Trophoblast cell (in vitro differentiated cells and primary cell): ENCODE measurements around the gene CLEC1B.
A peak's percentile ranks its signal among the peaks of the same experiment; 100 is the strongest.

Experiments used
- DNase-seq, 2 donors: peaks; one replicate each; pipeline ENCODE4 v3.0.0-alpha.2; 2016
- H2AFZ ChIP-seq: 2 replicates; pipeline ENCODE4 v1.6.1; 2013; ENCODE audit warnings: low read length, moderate library complexity, mild to moderate bottlenecking; ENCODE audit not compliant: insufficient read depth, poor library complexity
- H2AK5ac ChIP-seq: 2 replicates; pipeline ENCODE4 v1.6.1; 2013; ENCODE audit warnings: mild to moderate bottlenecking, low read length
- H2BK120ac ChIP-seq: 2 replicates; pipeline ENCODE4 v1.6.1; 2013; ENCODE audit warnings: low read length, mild to moderate bottlenecking, moderate library complexity; ENCODE audit not compliant: insufficient read depth, poor library complexity
- H2BK12ac ChIP-seq: 2 replicates; pipeline ENCODE4 v1.6.1; 2013; ENCODE audit warnings: mild to moderate bottlenecking, low read length, moderate library complexity
- H2BK5ac ChIP-seq: 2 replicates; pipeline ENCODE4 v1.6.1; 2013; ENCODE audit warnings: low read length, low read depth, moderate library complexity, mild to moderate bottlenecking; ENCODE audit not compliant: poor library complexity
- H3K14ac ChIP-seq: 2 replicates; pipeline ENCODE4 v1.6.1; 2013; ENCODE audit warnings: mild to moderate bottlenecking, low read length
- H3K18ac ChIP-seq: 2 replicates; pipeline ENCODE4 v1.6.1; 2013; ENCODE audit warnings: mild to moderate bottlenecking, low read length
- H3K23ac ChIP-seq: 2 replicates; pipeline ENCODE4 v1.6.1; 2013; ENCODE audit warnings: low read length
- H3K27ac ChIP-seq: 2 replicates; pipeline ENCODE4 v1.5.1; 2013; ENCODE audit warnings: low read depth, mild to moderate bottlenecking, inconsistent platforms, low read length, moderate library complexity
- H3K27me3 ChIP-seq: 2 replicates; pipeline ENCODE4 v1.6.1; 2013; ENCODE audit warnings: inconsistent platforms, mild to moderate bottlenecking, low read length, moderate library complexity; ENCODE audit not compliant: insufficient read depth
- H3K36me3 ChIP-seq, 2 experiments: 1 replicate in 1 of 2; 2 replicates in 1 of 2; pipeline ENCODE4 v1.6.1; 2013; ENCODE audit warnings: low read length in 2 of 2, mild to moderate bottlenecking in 2 of 2, moderate library complexity in 1 of 2; ENCODE audit not compliant: insufficient read depth in 2 of 2, control insufficient read depth in 1 of 2
- H3K4ac ChIP-seq: 2 replicates; pipeline ENCODE4 v1.6.1; 2013; ENCODE audit warnings: low read depth, mild to moderate bottlenecking, low read length, moderate library complexity
- H3K4me1 ChIP-seq, 2 experiments: 1 replicate in 1 of 2; 2 replicates in 1 of 2; pipeline ENCODE4 v1.6.1; 2013; ENCODE audit warnings: low read length in 2 of 2, mild to moderate bottlenecking in 2 of 2, moderate library complexity in 1 of 2; ENCODE audit not compliant: insufficient read depth in 2 of 2, control insufficient read depth in 1 of 2
- H3K4me2 ChIP-seq: 2 replicates; pipeline ENCODE4 v1.6.1; 2013; ENCODE audit warnings: inconsistent platforms, mild to moderate bottlenecking, low read length, moderate library complexity
- H3K4me3 ChIP-seq: 2 replicates; pipeline ENCODE4 v1.5.1; 2013; ENCODE audit warnings: mild to moderate bottlenecking, low read depth, low read length, inconsistent platforms
- H3K79me1 ChIP-seq: one replicate; pipeline ENCODE4 v1.6.1; 2013; ENCODE audit warnings: low read length
- H3K79me2 ChIP-seq: 2 replicates; pipeline ENCODE4 v1.6.1; 2013; ENCODE audit warnings: low read length, mild to moderate bottlenecking; ENCODE audit not compliant: control insufficient read depth, insufficient read depth, poor library complexity
- H3K9ac ChIP-seq: 2 replicates; pipeline ENCODE4 v1.6.1; 2013; ENCODE audit warnings: mild to moderate bottlenecking, low read length
- H3K9me3 ChIP-seq: 2 replicates; pipeline ENCODE4 v1.6.1; 2013; ENCODE audit warnings: low read depth, mild to moderate bottlenecking, control low read depth, inconsistent platforms, low read length; ENCODE audit not compliant: insufficient read depth
- H4K12ac ChIP-seq: 2 replicates; pipeline ENCODE4 v1.6.1; 2013; ENCODE audit warnings: low read depth, mild to moderate bottlenecking, low read length, moderate library complexity
- H4K8ac ChIP-seq: 2 replicates; pipeline ENCODE4 v1.6.1; 2013; ENCODE audit warnings: low read depth, mild to moderate bottlenecking, low read length, moderate library complexity
- H4K91ac ChIP-seq: one replicate; pipeline ENCODE4 v1.6.1; 2013; ENCODE audit warnings: low read depth, mild to moderate bottlenecking, low read length, moderate library complexity
- whole genome bisulfite sequencing: extraction: QIAGEN DNeasy Blood & Tissue Kit; methylation state at CpG from one replicate; pipeline ENCODE4 v1.1.7; 2013; ENCODE audit warnings: missing lambda C conversion rate; ENCODE audit not compliant: insufficient read length, insufficient coverage; ENCODE audit errors: extremely low coverage; 5-methylcytosine and 5-hydroxymethylcytosine counted together

The CLEC1B gene

DNA sequence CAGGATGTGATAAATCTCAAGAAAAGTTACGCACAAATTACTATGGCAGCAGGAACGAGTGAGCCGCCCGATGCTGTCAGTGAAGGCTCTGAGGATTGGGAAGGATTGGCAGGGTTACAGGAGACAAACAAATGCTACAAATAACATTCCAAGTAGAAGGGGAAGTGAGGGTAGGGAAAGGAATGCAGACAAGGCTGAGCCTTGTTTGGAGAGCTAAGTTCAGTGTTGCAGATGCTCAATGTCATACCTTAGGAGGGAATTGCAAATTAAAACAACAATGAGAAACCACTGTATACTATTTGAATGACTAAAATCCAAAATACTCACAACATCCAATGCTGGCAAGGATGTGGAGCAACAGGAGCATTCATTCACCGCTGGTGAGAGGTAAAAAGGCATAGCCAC lies 32.9 kb upstream of the CLEC1B start:
- H3K36me3 ChIP-seq, result peaks cover 0 to 2% of the 10 kb centered on the region in 2 experiments
- H3K79me1 ChIP-seq, result no peaks in the 10 kb centered on the region
- no peak overlapping the region for H3K18ac ChIP-seq
- H3K9me3 ChIP-seq, result no peaks in the 10 kb centered on the region
- no CpG with 5 or more reads among the region's 5 CpGs for WGBS
- H3K4me2 ChIP-seq, result no peak overlapping the region
- H4K8ac ChIP-seq, result no peak overlapping the region
- H2AK5ac ChIP-seq, result no peak overlapping the region
- H4K91ac ChIP-seq, result no peak overlapping the region
- peak; percentile 93 to 96 for DNase-seq
- no peaks in the 10 kb centered on the region for H3K4me1 ChIP-seq
- H3K27ac ChIP-seq, result no peak overlapping the region
- H3K27me3 ChIP-seq, result no peaks in the 10 kb centered on the region
- H3K9ac ChIP-seq, result no peak overlapping the region
- H4K12ac ChIP-seq, result no peak overlapping the region
- H3K4me3 ChIP-seq, result no peak overlapping the region
- H2BK120ac ChIP-seq, result no peak overlapping the region
- H3K23ac ChIP-seq, result no peak overlapping the region
- no peak overlapping the region for H2AFZ ChIP-seq
- no peak overlapping the region for H3K4ac ChIP-seq
- H3K14ac ChIP-seq, result no peak overlapping the region
- no peak overlapping the region for H2BK5ac ChIP-seq
- H3K79me2 ChIP-seq, result no peaks in the 10 kb centered on the region
- no peak overlapping the region for H2BK12ac ChIP-seq

DNA sequence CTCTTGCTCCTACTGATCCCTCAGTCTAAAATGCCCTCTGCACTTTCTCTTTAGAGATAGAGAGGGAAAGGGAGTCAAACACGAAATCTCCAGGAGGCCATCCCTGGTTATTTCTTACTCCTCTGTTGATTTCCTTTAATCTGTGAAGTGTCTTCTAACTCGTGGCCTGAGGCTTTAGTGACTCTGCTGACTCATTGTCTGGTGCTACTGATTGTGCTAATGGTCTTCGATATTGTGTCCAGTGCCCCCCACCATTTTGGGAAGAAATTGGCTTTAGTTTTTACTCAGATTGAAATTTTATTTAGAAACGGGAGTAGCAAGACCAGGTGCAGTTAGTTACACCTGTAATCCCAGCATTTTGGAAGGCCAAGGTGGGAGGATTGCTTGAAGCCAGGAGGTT lies 32.4 kb upstream of the CLEC1B start:
- no peak overlapping the region for H3K18ac ChIP-seq
- no peak overlapping the region for H2BK120ac ChIP-seq
- H4K12ac ChIP-seq, result no peak overlapping the region
- no peaks in the 10 kb centered on the region for H3K79me1 ChIP-seq
- H2BK5ac ChIP-seq, result no peak overlapping the region
- H3K9ac ChIP-seq, result no peak overlapping the region
- peaks cover 0 to 2% of the 10 kb centered on the region in 2 experiments for H3K36me3 ChIP-seq
- peak; percentile 66 to 84 for DNase-seq
- no peaks in the 10 kb centered on the region for H3K9me3 ChIP-seq
- H2AK5ac ChIP-seq, result no peak overlapping the region
- H2BK12ac ChIP-seq, result no peak overlapping the region
- H2AFZ ChIP-seq, result no peak overlapping the region
- H3K27me3 ChIP-seq, result no peaks in the 10 kb centered on the region
- no peak overlapping the region for H4K8ac ChIP-seq
- no peak overlapping the region for H3K4me2 ChIP-seq
- no peaks in the 10 kb centered on the region for H3K4me1 ChIP-seq
- no peak overlapping the region for H3K4me3 ChIP-seq
- H3K14ac ChIP-seq, result no peak overlapping the region
- no CpG with 5 or more reads among the region's 4 CpGs for WGBS
- no peak overlapping the region for H3K4ac ChIP-seq
- H4K91ac ChIP-seq, result no peak overlapping the region
- H3K79me2 ChIP-seq, result no peaks in the 10 kb centered on the region
- no peak overlapping the region for H3K27ac ChIP-seq
- H3K23ac ChIP-seq, result no peak overlapping the region

DNA sequence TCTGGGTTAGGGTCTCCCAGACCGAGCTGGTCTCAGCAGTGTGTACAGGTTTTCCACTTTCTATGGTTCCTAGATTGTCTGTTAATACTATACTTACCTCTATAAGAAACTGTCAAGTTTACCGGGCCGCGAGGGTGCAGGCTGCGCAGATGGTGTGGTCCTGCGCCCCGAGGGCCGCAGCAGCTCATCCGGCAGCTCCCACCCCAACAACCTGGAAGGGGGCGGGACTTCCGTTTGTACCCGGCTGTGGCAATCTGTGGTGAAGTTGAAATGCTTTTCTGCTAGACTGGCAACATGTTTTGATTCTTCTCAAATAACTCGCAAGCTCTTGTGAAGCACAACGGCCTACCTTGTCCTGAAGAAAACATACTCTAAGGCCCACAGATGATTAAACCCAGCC lies 31.5 kb upstream of the CLEC1B start, which contains the start of gene CLEC9A:
Gene CLEC9A, plus strand, starts transcription at position 237 of the 400 bp plus-strand sequence. CDS start 22,006 bp downstream, outside the sequence.
- Histone ChIP-seq H3K23ac (no peak within 1 kb of the TSS), H3K14ac (no peak within 1 kb of the TSS), H3K18ac (no peak within 1 kb of the TSS), H2AFZ (no peak within 1 kb of the TSS), H3K9me3 (no peaks in the 10 kb centered on the region), H4K12ac (no peak within 1 kb of the TSS), H3K4me2 (no peak within 1 kb of the TSS), H3K9ac (no peak within 1 kb of the TSS), H3K27me3 (no peaks in the 10 kb centered on the region), H2BK12ac (no peak within 1 kb of the TSS), H3K36me3 (peaks cover 0 to 2% of the 10 kb centered on the region in 2 experiments), H2BK120ac (no peak within 1 kb of the TSS), H3K79me1 (no peaks in the 10 kb centered on the region), H2BK5ac (no peak within 1 kb of the TSS), H3K4me1 (no peaks in the 10 kb centered on the region), H2AK5ac (no peak within 1 kb of the TSS), H3K27ac (no peak within 1 kb of the TSS), H3K4ac (no peak within 1 kb of the TSS), H3K79me2 (no peaks in the 10 kb centered on the region), H3K4me3 (no peak within 1 kb of the TSS), H4K91ac (no peak within 1 kb of the TSS), H4K8ac (no peak within 1 kb of the TSS)
- WGBS, result no CpG with 5 or more reads among the region's 14 CpGs
- DNase-seq, result no peak

DNA sequence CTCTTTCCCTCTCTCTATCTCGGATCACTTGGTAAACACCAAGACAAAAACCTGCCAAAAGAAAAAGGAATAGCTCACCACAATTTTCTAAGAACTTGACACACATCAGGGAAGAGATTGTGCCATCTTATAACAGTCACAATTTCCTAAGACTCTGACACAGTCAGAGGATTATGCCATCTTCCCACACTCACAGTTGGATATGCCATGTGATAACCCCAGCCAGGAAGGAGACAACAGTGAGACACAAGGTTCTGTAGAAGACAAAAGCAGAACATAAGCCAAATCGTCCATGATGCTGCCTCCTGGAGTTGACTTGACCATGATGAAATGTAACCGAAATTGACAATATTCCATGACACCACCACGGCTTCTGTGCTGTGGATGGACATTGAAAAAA lies 28.8 kb upstream of the CLEC1B start:
- Histone ChIP-seq H3K18ac (no peak overlapping the region), H3K79me1 (no peaks in the 10 kb centered on the region), H3K14ac (no peak overlapping the region), H3K23ac (no peak overlapping the region), H3K4ac (no peak overlapping the region), H3K4me1 (no peaks in the 10 kb centered on the region), H2BK120ac (no peak overlapping the region), H3K27ac (no peak overlapping the region), H3K9me3 (no peaks in the 10 kb centered on the region), H2AK5ac (no peak overlapping the region), H3K4me2 (no peak overlapping the region), H3K9ac (no peak overlapping the region), H4K91ac (no peak overlapping the region), H4K12ac (no peak overlapping the region), H2BK5ac (no peak overlapping the region), H4K8ac (no peak overlapping the region), H3K36me3 (peaks cover 0 to 2% of the 10 kb centered on the region in 2 experiments), H2BK12ac (no peak overlapping the region), H3K79me2 (no peaks in the 10 kb centered on the region), H2AFZ (no peak overlapping the region), H3K27me3 (no peaks in the 10 kb centered on the region), H3K4me3 (no peak overlapping the region)
- WGBS, result no CpG with 5 or more reads among the region's 4 CpGs
- peak; percentile 65 to 70 for DNase-seq
